Stimulated activated naive CD4-positive, alpha-beta T cell treated with Interleukin-2 at 50 U/mL for 16 hours (primary cell): ENCODE measurements around the gene CYB5A.

Experiments used
- DNase-seq: peaks from one replicate; lab custom pipeline; 2025; lab: John Stamatoyannopoulos, UW

Gene CYB5A

GRCh38 chr18:74277296-74277695, 14.5 kb downstream of the CYB5A start:
- DNase-seq = no peak

GRCh38 chr18:74276609-74277008, 15.2 kb downstream of the CYB5A start:
- DNase-seq = no peak

DNA sequence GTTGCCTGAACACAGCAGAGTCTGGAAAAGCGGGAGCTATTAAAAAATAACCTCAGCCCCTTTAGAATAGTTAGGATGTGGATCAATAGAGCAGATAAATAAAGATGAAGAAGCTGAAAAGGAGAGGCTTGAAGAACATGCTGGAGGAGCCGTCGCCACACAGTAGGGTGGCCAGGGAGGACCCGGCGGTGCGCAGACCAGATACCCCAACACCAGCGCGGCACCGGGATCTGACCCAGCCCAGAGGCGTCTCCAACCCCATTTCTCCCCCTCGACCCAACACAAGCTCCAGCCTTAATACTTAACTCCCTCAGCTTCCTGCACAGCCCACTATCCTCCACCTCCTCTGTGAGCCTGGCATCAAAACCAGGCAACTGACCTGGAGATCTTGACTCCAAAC, 16.0 kb downstream of the CYB5A start:
- no peak for DNase-seq

GRCh38 chr18:74274700-74275099, 17.1 kb downstream of the CYB5A start:
- DNase-seq = no peak

DNA sequence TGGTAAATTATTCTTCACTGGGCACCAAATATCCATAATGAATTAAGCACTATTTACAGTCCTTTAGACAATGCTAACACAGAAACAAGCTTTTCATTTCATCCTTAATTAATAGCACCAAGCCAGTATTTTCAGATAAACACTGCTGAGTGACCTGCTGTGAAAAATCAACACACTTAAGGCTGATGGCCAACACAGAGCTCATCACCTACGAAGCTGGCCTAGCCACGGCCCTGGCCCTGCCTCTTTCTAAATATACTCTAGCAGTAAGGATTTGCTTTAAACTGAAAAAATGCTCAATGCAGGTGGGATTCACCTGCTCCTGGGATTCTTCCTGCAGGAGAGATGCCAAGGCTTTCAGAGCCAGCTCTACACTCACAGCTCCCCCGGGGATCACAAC, 18.4 kb downstream of the CYB5A start:
- DNase-seq = no peak

DNA sequence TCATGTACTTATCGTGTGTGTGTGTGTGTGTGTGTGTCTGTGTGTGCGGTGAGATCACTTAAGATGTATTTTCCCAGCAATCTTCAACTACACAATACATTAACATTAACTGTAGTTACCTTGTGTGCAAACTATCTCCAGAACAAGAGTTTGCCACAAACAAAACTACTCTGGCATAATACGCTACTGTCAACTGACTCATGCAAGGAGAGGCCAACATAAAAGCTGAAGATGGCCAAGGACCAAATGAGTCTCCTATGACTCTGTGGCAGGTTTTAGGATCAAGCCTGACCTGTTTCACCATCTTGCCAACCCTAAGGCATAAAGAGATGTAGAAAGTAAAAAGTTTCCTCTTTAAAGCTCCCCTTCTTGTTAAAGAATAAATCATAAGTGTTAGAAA, 20.1 kb downstream of the CYB5A start:
- no peak for DNase-seq

DNA sequence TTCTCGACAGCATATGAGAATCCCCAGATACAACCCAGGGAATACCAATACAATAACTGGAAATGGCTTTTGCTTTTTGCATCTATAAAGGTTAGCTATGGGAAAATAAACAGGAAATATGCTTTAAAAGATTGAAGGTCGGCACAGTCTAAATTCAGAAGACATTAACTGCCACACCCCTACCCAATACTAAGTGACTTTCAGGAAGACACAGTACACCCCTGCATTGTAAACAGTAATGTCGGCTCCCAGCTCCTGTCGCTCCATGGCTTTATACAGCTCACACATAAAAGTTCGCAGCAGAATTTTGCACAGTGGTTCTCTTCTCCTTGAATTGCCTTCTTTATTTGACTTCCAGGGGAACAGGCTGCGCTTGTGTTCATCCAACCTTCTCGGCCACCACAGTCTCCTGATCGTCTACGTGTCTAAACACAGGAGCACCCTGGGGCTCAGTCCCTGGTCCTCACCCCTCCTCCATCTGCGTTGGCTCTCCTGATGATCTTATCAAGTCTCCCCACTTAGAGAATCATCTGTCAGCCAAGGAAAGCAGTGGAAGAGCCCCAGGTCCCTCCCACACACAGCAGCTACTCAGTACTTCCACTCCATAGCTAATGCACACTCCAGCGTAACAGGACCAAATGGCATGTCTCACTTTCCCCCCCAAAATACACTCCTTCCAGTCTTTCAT, 22.7 kb downstream of the CYB5A start:
- no peak for DNase-seq

DNA sequence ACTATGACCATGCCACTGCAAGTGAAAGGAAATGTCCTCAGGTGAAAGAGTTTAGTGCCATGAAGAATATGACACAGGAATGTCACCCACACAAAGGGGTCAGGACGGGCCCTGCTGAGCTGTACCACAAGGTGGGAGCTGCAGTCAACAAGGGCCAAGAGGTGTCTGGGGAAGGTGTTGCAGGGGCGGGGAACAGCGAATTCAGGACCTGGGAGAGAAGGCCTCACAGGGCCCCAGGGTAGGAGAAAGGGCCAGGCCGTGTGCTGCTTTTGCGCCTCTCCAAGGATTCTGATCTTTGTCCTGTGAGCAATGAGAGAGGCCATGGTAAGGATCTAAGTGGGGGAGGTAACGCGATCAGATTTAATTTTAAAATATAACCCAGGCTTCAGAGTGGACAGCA, 23.6 kb downstream of the CYB5A start:
- DNase-seq = no peak

- DNase-seq = no peak
Measured at GRCh38 chr18:74266161-74266560, 25.6 kb downstream of the CYB5A start.

- no peak for DNase-seq
Measured at GRCh38 chr18:74265546-74266098, 26.1 kb downstream of the CYB5A start.

- no peak for DNase-seq
Measured at GRCh38 chr18:74264303-74265020, 27.3 kb downstream of the CYB5A start.

GRCh38 chr18:74261053-74261713, 30.6 kb downstream of the CYB5A start:
- DNase-seq = no peak

- no peak for DNase-seq
Measured at GRCh38 chr18:74259347-74259746, 32.4 kb downstream of the CYB5A start.

DNA sequence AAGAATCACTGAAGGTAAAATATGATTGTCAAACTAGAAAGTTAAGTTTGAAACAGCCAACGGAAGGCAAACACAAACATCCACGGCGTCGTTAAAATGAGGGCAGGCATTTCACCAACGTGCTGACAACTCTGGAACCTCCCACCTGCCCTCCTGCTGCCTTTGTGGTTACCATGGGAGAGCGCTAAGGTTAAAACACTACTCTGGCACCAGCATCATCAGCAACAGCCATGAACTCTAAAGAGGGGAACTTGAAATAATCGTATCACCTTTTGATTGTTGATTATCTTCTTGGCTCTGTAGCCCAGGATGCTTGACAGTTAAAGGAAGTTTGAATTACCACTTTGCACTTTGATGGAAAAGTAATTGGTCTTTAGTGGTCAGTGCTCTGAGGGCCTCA, 34.7 kb downstream of the CYB5A start:
- DNase-seq = no peak

DNA sequence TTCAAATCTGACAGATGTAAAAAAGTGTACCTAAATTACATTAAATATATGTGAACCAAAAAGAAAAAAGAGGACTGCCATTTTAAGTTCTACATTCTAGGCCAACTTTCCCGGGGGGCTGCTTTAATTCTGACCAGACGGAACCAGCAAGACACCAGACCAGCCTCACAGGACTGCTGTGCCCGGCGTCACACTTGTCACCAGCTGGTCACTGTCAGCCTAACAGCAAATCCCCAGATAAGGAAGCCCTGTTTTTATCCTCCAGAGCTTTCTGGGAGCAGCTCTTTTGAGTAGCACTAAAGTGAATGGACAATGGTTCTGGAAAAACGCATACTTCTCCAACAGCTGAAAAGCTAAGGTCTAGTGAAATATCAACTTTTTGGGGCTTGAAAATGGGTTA, 35.6 kb downstream of the CYB5A start:
- DNase-seq = no peak

DNA sequence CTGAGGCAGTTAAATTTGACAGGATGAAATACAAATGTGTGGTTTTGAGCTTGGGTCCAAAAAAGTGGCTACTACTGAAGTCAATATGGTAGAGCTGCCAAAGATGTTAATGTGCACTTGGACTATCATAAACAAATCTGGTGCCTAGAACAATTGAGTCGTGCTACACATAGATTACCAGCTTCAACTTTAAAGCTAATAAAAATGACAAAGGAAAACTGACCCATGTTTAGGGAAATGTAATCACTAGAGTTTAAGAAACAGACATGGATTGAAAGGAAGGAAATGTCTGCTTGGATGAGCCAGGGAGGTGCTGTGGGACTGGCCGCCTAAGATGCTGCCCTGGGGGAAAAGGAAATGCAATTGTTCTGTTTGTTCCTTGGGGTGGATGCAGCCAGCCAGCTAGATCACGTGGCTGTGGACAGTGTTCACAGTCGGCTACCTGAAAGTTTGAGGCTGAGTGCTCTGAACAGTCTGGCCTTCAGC, 36.6 kb downstream of the CYB5A start:
- DNase-seq = no peak

GRCh38 chr18:74252039-74252395, 39.7 kb downstream of the CYB5A start:
- no peak for DNase-seq

DNA sequence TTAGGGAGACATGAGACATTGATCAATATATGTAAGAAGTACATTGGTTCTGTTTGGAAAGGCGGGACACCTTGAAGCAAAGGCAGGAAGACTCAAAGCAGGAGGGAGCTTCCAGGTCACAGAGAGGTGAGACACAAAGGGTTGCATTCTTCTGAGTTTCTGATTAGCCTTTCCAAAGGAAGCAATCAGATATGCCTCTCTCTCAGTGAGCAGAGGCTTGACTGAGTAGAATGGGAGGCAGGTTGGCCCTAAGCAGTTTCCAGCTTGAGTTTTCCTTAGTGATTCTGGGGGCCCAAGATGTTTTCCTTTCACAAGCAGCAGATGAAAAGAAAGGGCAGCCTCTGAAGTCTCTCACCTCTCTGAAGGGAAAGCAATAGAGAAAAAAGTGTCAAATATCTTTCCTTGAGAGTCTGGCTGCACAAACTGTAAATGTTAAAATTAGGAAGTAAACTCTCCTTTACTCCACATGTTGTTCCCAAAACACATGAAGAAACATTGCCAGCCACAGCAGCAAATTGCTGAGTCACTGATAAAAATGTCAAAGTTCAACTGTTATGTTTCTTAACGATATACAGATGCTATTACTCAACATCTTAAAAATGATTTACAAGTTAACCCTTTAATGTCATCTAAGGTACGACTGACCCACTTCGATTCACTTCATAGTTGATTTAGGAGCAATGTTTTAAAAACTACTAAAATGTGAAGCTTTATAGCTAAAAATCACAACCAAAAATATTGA, 40.3 kb downstream of the CYB5A start:
- no peak for DNase-seq

GRCh38 chr18:74250131-74250530, 41.6 kb downstream of the CYB5A start:
- DNase-seq = no peak

DNA sequence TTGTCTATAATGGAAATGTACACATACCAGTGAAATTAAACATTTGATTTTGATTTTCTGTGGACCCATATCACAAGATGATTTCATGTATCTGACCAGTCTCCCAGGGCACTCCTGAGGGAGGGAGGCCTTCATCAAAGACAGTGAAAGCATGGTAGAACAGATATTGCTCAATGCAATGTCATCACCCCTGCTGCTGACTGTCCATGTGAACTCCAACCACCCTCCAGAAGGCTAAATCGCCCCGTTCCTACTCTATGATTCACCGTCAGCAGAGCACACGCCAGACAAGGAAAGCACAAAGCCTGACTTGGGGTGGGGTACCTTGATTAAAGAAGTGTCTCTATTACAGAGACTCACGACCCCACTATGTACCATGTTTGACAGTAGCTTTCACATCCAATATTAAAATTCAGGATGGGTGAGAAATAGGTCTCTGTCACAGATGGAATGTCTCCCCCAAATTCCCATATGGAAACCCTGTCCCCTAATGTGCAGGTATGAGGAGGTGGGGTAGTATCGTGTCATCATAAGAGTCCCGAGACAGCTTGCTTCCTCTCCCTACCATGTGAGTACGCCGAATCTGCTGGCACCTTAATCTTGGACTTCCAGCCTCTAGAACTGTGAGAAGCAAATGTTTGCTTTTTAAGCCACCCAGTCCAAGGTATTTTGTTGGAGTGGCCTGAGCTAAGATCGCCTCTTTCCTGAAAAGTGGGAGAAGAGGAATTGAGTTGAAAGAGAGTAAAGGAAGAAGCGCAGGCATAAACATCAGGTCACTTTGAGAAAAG, 42.4 kb downstream of the CYB5A start:
- DNase-seq = no peak

DNA sequence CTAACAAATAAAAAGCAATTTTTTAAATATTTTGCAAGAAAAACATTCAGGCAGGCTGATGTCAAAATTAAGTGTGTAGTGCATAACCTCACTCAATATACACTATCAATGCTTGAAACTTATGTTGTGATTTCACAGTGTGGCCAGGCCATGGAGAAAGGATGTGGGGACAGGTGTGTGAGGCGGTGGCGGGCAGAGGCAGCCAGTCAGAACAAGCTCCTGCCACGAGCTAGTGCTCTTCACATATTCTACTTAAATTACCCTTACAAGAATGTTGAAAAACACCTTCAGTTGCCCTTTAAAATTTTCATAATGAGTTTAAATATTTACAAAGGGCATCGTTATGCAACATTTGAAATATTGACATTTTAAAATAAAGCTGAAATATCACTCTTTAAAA, 43.2 kb downstream of the CYB5A start:
- no peak for DNase-seq
